ENCODE measurements around the gene COMTD1.
"Not testable (repeated sequence)": the region's sequence is repeated elsewhere in the genome, so short reads cannot be mapped to it uniquely, and the experiment has no call there.

COMTD1 gene

GRCh38 chr10:75195035-75195763 lies 40.6 kb downstream of the COMTD1 start:
- no peak for DNase-seq (ENCODE audit: low spot score)

- DNase-seq (ENCODE audit: low spot score) = not testable (repeated sequence)
Measured at GRCh38 chr10:75194625-75195024, 41.1 kb downstream of the COMTD1 start.

- no peak for DNase-seq (ENCODE audit: low spot score)
Measured at GRCh38 chr10:75191821-75192568, 43.8 kb downstream of the COMTD1 start.

GRCh38 chr10:75189266-75190096 lies 46.3 kb downstream of the COMTD1 start:
- no peak for DNase-seq (ENCODE audit: low spot score)

GRCh38 chr10:75188522-75188921 lies 47.2 kb downstream of the COMTD1 start:
- not testable (repeated sequence) for DNase-seq (ENCODE audit: low spot score)

- peak; percentile 72 for DNase-seq (ENCODE audit: low spot score)
Measured at GRCh38 chr10:75187961-75188426, 47.8 kb downstream of the COMTD1 start.

GRCh38 chr10:75186310-75186709 lies 49.4 kb downstream of the COMTD1 start:
- no peak for DNase-seq (ENCODE audit: low spot score)
